SK-N-SH (cell line): Measurements from ENCODE around the gene TBC1D9B. TPM values are rescaled to one million over a fixed set of nuclear protein-coding genes. Genes with fewer than 3 reads are reported as not detected.

ENCODE experiments used
- CTCF ChIA-PET: fragments of 300-600, 350-600 bp; formaldehyde crosslinking; extraction: SDS; loops from one replicate; lab custom pipeline; 2021; lab: Yijun Ruan, JAX
- POLR2A ChIA-PET: fragments of 350-600 bp; sonication (Branson Sonifier 250); formaldehyde crosslinking; extraction: SDS; loops from one replicate; lab custom pipeline; 2020; ENCODE audit warnings: antibody characterized with exemption, inconsistent platforms; lab: Yijun Ruan, JAX
- DNase-seq: peaks from one replicate; pipeline ENCODE4 v3.0.0; 2012
- H2AFZ ChIP-seq: fragments of 200-600 bp; sonication (generic); 2 replicates; pipeline ENCODE4 v1.8.1; 2016; ENCODE audit warnings: antibody characterized with exemption, mild to moderate bottlenecking, low read depth
- H3F3A ChIP-seq: fragments of 200-600 bp; sonication (generic); replicated peaks from 2 replicates; pipeline ENCODE3; 2016; ENCODE audit warnings: antibody characterized with exemption, mild to moderate bottlenecking; ENCODE audit not compliant: insufficient read depth
- H3K27ac ChIP-seq, 2 experiments: fragments of 200-500 bp in 1 of 2; fragments of 200-600 bp in 1 of 2; sonication (Bioruptor generic) in 1 of 2; sonication (generic), shearing (Covaris generic) in 1 of 2; 2 replicates each; pipeline versions ENCODE4 v1.5.1 to v1.6.1; 2014 to 2016; ENCODE audit warnings: low read depth in 2 of 2, inconsistent platforms in 1 of 2, low read length in 1 of 2, mild to moderate bottlenecking in 1 of 2, mixed read lengths in 1 of 2
- H3K27me3 ChIP-seq: fragments of 200-600 bp; sonication (generic), shearing (Covaris generic); 2 replicates; pipeline ENCODE4 v1.6.1; 2016; ENCODE audit warnings: mixed run types; ENCODE audit not compliant: insufficient read depth
- H3K36me3 ChIP-seq, 2 experiments: fragments of 200-500 bp in 1 of 2; fragments of 200-600 bp in 1 of 2; sonication (Bioruptor generic) in 1 of 2; sonication (generic) in 1 of 2; replicated peaks in 1 of 2; 2 replicates each; pipeline versions ENCODE3 to v1.5.1; 2014 to 2016; ENCODE audit warnings: low read length in 1 of 2, mild to moderate bottlenecking in 1 of 2; ENCODE audit not compliant: insufficient read depth in 2 of 2, control insufficient read depth in 1 of 2
- H3K4me1 ChIP-seq, 2 experiments: fragments of 200-500 bp in 1 of 2; fragments of 200-600 bp in 1 of 2; sonication (Bioruptor generic) in 1 of 2; sonication (generic), shearing (Covaris generic) in 1 of 2; 2 replicates each; pipeline versions ENCODE4 v1.5.1 to v1.6.1; 2014 to 2016; ENCODE audit warnings: low read depth in 1 of 2, low read length in 1 of 2, mixed run types in 1 of 2; ENCODE audit not compliant: insufficient read depth in 2 of 2, control insufficient read depth in 1 of 2
- H3K4me2 ChIP-seq: fragments of 200-600 bp; sonication (generic), shearing (Covaris generic); 2 replicates; pipeline ENCODE4 v1.6.1; 2017; ENCODE audit warnings: mixed run types
- H3K4me3 ChIP-seq, 2 experiments: fragments of 200-500 bp in 1 of 2; fragments of 200-600 bp in 1 of 2; sonication (Bioruptor generic) in 1 of 2; sonication (generic), shearing (Covaris generic) in 1 of 2; 2 replicates each; pipeline versions ENCODE4 v1.5.1 to v1.8.1; 2014 to 2016; ENCODE audit warnings: low read depth in 2 of 2, inconsistent platforms in 1 of 2, low read length in 1 of 2, mild to moderate bottlenecking in 1 of 2, mixed read lengths in 1 of 2, moderate library complexity in 1 of 2
- H3K79me2 ChIP-seq: fragments of 200-600 bp; sonication (generic); 2 replicates; pipeline ENCODE4 v1.8.1; 2017; ENCODE audit warnings: mild to moderate bottlenecking; ENCODE audit not compliant: insufficient read depth
- H3K9ac ChIP-seq: fragments of 200-600 bp; sonication (generic); 2 replicates; pipeline ENCODE4 v1.6.1; 2017; ENCODE audit warnings: mixed run types
- H3K9me2 ChIP-seq: fragments of 200-600 bp; sonication (generic); 2 replicates; pipeline ENCODE4 v1.6.1; 2017; ENCODE audit warnings: mixed run types
- H3K9me3 ChIP-seq: fragments of 200-600 bp; sonication (generic); 2 replicates; pipeline ENCODE4 v1.6.1; 2017; ENCODE audit warnings: mixed run types, mild to moderate bottlenecking, moderate library complexity
- H4K20me1 ChIP-seq: fragments of 200-600 bp; sonication (generic); 2 replicates; pipeline ENCODE4 v1.6.1; 2017; ENCODE audit warnings: mild to moderate bottlenecking, mixed run types; ENCODE audit not compliant: insufficient read depth
- CHD2 ChIP-seq: fragments of 150-350 bp; IDR thresholded peaks from 2 replicates; pipeline ENCODE4 v1.6.1; 2018; ENCODE audit warnings: low read length; ENCODE audit not compliant: partially characterized antibody
- EZH2phosphoT487 ChIP-seq: fragments of 200-600 bp; sonication (generic); IDR thresholded peaks from 2 replicates; pipeline ENCODE4 v1.6.1; 2017; ENCODE audit warnings: low read depth, mixed run types, mild to moderate bottlenecking, antibody characterized with exemption, moderate library complexity, borderline replicate concordance
- FOSL2 ChIP-seq: IDR thresholded peaks from 2 replicates; pipeline ENCODE4 v1.4.0; 2012; ENCODE audit warnings: low read depth, mild to moderate bottlenecking, moderate library complexity, borderline replicate concordance
- FOXJ3 ChIP-seq: sonication (generic); formaldehyde crosslinking; IDR thresholded peaks from 2 replicates; pipeline ENCODE4 v1.5.1; 2020; ENCODE audit warnings: mild to moderate bottlenecking, missing genetic modification reagents
- GABPA ChIP-seq: IDR thresholded peaks from 2 replicates; pipeline ENCODE4 v1.4.0; 2012; ENCODE audit warnings: low read depth, mild to moderate bottlenecking
- JUND ChIP-seq: IDR thresholded peaks from 2 replicates; pipeline ENCODE4 v1.4.0; 2012
- MEF2A ChIP-seq: IDR thresholded peaks from 2 replicates; pipeline ENCODE4 v1.4.0; 2012; ENCODE audit warnings: low read depth, borderline replicate concordance
- MXI1 ChIP-seq: IDR thresholded peaks from 2 replicates; pipeline ENCODE4 v1.6.1; 2012; ENCODE audit warnings: mild to moderate bottlenecking, low read depth, low read length, improper control_type of control experiment
- NFIC ChIP-seq: IDR thresholded peaks from 2 replicates; pipeline ENCODE4 v1.4.0; 2012; ENCODE audit warnings: borderline replicate concordance
- NRF1 ChIP-seq: IDR thresholded peaks from 2 replicates; pipeline ENCODE4 v1.6.1; 2012; ENCODE audit warnings: low read depth, mild to moderate bottlenecking, low read length
- RAD21 ChIP-seq: IDR thresholded peaks from 2 replicates; pipeline ENCODE4 v1.6.1; 2012; ENCODE audit warnings: mild to moderate bottlenecking, low read length
- RCOR1 ChIP-seq: fragments of 150-350 bp; IDR thresholded peaks from 2 replicates; pipeline ENCODE4 v1.6.1; 2017; ENCODE audit warnings: antibody characterized with exemption, low read length
- SIN3A ChIP-seq: IDR thresholded peaks from 2 replicates; pipeline ENCODE4 v1.6.1; 2012; ENCODE audit warnings: low read depth, mild to moderate bottlenecking, low read length, moderate library complexity, borderline replicate concordance
- TAF1 ChIP-seq: IDR thresholded peaks from 2 replicates; pipeline ENCODE4 v1.6.1; 2012; ENCODE audit warnings: low read depth, mild to moderate bottlenecking, low read length, moderate library complexity, borderline replicate concordance
- TCF12 ChIP-seq: IDR thresholded peaks from 2 replicates; pipeline ENCODE4 v1.4.0; 2012
- WGBS: methylation state at CpG from one replicate; pipeline ENCODE4 v1.1.6; 2017; ENCODE audit warnings: low lambda C conversion rate; 5-methylcytosine and 5-hydroxymethylcytosine counted together
- polyA plus RNA-seq, 3 experiments: library from polyadenylated mRNA; depleted of rRNA; stranded (reverse); fragments of >200 nt; gene quantifications; 2 replicates each; pipeline ENCODE4 v1.2.3, GENCODE V29; 2012
- TF ChIP-seq, protein P1 (sequence below): IDR thresholded peaks from 2 replicates; pipeline ENCODE4 v1.6.1; 2012; ENCODE audit warnings: mild to moderate bottlenecking, low read depth, low read length, moderate library complexity
- TF ChIP-seq, protein P2 (sequence below): fragments of 150-350 bp; IDR thresholded peaks from 2 replicates; pipeline ENCODE4 v1.6.1; 2016; ENCODE audit warnings: mild to moderate bottlenecking, low read depth, low read length
- TF ChIP-seq, protein P3 (sequence below): IDR thresholded peaks from 2 replicates; pipeline ENCODE4 v1.4.0; 2012; ENCODE audit warnings: low read depth
- TF ChIP-seq, protein P4 (sequence below): IDR thresholded peaks from 2 replicates; pipeline ENCODE4 v1.4.0; 2012; ENCODE audit warnings: low read depth, borderline replicate concordance
- TF ChIP-seq, protein P5 (sequence below): fragments of 200-600 bp; sonication (generic); IDR thresholded peaks from 2 replicates; pipeline ENCODE4 v1.6.1; 2017; ENCODE audit warnings: antibody characterized with exemption, mild to moderate bottlenecking, moderate library complexity

Gene TBC1D9B
- polyA plus RNA-seq, 1 of the 3 experiments (the other 2 are of a cell fraction): 75.6 TPM

DNA sequence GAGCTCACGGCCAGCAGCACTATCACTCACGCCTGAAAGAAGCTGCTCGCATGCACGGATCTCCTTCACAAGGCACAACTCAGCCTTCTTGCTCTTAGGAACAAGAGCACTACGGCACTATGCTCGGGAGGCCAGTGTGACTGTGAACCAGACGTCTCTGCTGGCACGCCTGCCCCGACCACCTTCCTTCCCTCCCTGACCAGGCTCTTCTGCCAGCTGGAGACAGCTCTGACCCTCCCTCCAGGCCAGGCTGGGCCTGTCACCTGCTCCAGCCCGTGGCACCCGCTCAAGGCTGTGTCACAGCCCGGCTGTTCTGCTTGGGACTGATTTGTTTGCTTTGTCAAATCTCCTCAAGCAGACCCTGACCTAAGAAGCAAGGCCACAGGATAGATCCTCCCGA lies 7.0 kb downstream of the TBC1D9B start:
- no peak overlapping the region for H2AFZ ChIP-seq
- H3K27ac ChIP-seq: no peak overlapping the region
- no peaks in the 10 kb centered on the region for H3F3A ChIP-seq
- DNase-seq: no peak
- WGBS: 95% methylated on average over 10 of the region's 13 CpGs
- no peak overlapping the region for H3K4me2 ChIP-seq
- no peak overlapping the region for H3K4me3 ChIP-seq
- H3K36me3 ChIP-seq: peaks cover 43 to 52% of the 10 kb centered on the region in 2 experiments
- CTCF ChIA-PET: interaction anchor here (1.3 kb wide), 1 partner anchor 30 kb away, joined by 4 read pairs; no protein-coding TSS in a partner anchor
- POLR2A ChIA-PET: no interaction called here
- peaks cover 38% of the 10 kb centered on the region for H3K79me2 ChIP-seq
- H3K9me2 ChIP-seq: no peaks in the 10 kb centered on the region
- no peaks in the 10 kb centered on the region for H3K9me3 ChIP-seq
- H3K9ac ChIP-seq: no peak overlapping the region
- peaks cover 7% of the 10 kb centered on the region; the same call in 1 of the 2 replicates for H4K20me1 ChIP-seq
- H3K27me3 ChIP-seq: no peaks in the 10 kb centered on the region
- H3K4me1 ChIP-seq: no peaks in the 10 kb centered on the region; a peak in 1 of 4 replicates
- TF ChIP-seq RAD21 (no peak), NFIC (no peak), GABPA (no peak), FOSL2 (no peak), TCF12 (no peak), NRF1 (no peak), CHD2 (no peak), EZH2phosphoT487 (no peak), SIN3A (no peak), JUND (no peak), RCOR1 (no peak), TAF1 (no peak), MEF2A (no peak), FOXJ3 (CRISPR knock-in tag) (no peak), MXI1 (no peak)
- TF ChIP-seq, protein P1, sequence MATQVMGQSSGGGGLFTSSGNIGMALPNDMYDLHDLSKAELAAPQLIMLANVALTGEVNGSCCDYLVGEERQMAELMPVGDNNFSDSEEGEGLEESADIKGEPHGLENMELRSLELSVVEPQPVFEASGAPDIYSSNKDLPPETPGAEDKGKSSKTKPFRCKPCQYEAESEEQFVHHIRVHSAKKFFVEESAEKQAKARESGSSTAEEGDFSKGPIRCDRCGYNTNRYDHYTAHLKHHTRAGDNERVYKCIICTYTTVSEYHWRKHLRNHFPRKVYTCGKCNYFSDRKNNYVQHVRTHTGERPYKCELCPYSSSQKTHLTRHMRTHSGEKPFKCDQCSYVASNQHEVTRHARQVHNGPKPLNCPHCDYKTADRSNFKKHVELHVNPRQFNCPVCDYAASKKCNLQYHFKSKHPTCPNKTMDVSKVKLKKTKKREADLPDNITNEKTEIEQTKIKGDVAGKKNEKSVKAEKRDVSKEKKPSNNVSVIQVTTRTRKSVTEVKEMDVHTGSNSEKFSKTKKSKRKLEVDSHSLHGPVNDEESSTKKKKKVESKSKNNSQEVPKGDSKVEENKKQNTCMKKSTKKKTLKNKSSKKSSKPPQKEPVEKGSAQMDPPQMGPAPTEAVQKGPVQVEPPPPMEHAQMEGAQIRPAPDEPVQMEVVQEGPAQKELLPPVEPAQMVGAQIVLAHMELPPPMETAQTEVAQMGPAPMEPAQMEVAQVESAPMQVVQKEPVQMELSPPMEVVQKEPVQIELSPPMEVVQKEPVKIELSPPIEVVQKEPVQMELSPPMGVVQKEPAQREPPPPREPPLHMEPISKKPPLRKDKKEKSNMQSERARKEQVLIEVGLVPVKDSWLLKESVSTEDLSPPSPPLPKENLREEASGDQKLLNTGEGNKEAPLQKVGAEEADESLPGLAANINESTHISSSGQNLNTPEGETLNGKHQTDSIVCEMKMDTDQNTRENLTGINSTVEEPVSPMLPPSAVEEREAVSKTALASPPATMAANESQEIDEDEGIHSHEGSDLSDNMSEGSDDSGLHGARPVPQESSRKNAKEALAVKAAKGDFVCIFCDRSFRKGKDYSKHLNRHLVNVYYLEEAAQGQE: no peak
- TF ChIP-seq, protein P2, sequence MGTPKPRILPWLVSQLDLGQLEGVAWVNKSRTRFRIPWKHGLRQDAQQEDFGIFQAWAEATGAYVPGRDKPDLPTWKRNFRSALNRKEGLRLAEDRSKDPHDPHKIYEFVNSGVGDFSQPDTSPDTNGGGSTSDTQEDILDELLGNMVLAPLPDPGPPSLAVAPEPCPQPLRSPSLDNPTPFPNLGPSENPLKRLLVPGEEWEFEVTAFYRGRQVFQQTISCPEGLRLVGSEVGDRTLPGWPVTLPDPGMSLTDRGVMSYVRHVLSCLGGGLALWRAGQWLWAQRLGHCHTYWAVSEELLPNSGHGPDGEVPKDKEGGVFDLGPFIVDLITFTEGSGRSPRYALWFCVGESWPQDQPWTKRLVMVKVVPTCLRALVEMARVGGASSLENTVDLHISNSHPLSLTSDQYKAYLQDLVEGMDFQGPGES: no peak
- TF ChIP-seq, protein P3, sequence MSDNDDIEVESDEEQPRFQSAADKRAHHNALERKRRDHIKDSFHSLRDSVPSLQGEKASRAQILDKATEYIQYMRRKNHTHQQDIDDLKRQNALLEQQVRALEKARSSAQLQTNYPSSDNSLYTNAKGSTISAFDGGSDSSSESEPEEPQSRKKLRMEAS: no peak
- TF ChIP-seq, protein P4, sequence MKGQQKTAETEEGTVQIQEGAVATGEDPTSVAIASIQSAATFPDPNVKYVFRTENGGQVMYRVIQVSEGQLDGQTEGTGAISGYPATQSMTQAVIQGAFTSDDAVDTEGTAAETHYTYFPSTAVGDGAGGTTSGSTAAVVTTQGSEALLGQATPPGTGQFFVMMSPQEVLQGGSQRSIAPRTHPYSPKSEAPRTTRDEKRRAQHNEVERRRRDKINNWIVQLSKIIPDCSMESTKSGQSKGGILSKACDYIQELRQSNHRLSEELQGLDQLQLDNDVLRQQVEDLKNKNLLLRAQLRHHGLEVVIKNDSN: no peak
- TF ChIP-seq, protein P5, sequence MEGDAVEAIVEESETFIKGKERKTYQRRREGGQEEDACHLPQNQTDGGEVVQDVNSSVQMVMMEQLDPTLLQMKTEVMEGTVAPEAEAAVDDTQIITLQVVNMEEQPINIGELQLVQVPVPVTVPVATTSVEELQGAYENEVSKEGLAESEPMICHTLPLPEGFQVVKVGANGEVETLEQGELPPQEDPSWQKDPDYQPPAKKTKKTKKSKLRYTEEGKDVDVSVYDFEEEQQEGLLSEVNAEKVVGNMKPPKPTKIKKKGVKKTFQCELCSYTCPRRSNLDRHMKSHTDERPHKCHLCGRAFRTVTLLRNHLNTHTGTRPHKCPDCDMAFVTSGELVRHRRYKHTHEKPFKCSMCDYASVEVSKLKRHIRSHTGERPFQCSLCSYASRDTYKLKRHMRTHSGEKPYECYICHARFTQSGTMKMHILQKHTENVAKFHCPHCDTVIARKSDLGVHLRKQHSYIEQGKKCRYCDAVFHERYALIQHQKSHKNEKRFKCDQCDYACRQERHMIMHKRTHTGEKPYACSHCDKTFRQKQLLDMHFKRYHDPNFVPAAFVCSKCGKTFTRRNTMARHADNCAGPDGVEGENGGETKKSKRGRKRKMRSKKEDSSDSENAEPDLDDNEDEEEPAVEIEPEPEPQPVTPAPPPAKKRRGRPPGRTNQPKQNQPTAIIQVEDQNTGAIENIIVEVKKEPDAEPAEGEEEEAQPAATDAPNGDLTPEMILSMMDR: no peak
- TF ChIP-seq, all 33 proteins: peak for 0
